Neural crest cell (in vitro differentiated cells): ENCODE data around the gene ZNF594. TPM values are rescaled to one million over a fixed set of nuclear protein-coding genes. Genes with fewer than 3 reads are reported as not detected.

Source experiments
- DNase-seq: peaks from one replicate; pipeline ENCODE4 v3.0.0; 2021; ENCODE audit warnings: low read depth, mixed read lengths, low spot score
- H3K27ac Mint-ChIP-seq: one replicate; pipeline ENCODE4 v1.8.0; 2021; ENCODE audit warnings: mild to moderate bottlenecking, mixed read lengths; ENCODE audit not compliant: unreplicated experiment
- H3K27me3 Mint-ChIP-seq: 2 replicates; pipeline ENCODE4 v1.8.0; 2021; ENCODE audit warnings: low read depth, mild to moderate bottlenecking, mixed read lengths
- H3K36me3 Mint-ChIP-seq: 2 replicates; pipeline ENCODE4 v1.8.0; 2021; ENCODE audit warnings: low read depth, mild to moderate bottlenecking, mixed read lengths
- H3K4me1 Mint-ChIP-seq: 2 replicates; pipeline ENCODE4 v1.8.0; 2021; ENCODE audit warnings: mixed read lengths
- H3K4me3 Mint-ChIP-seq: one replicate; pipeline ENCODE4 v1.8.0; 2021; ENCODE audit warnings: mild to moderate bottlenecking, mixed read lengths
- H3K9me3 Mint-ChIP-seq: 2 replicates; pipeline ENCODE4 v1.8.0; 2021; ENCODE audit warnings: mixed read lengths
- total RNA-seq: library from RNA; stranded (reverse); gene quantifications from 2 replicates; pipeline ENCODE4 v1.2.1, GENCODE V29; 2021
- TF ChIP-seq, protein P1 (sequence below): fragments of 200-600 bp; sonication (generic); conservative IDR thresholded peaks from 2 replicates; pipeline ENCODE4 v1.5.0; 2021; ENCODE audit warnings: antibody characterized with exemption, mild to moderate bottlenecking

Gene ZNF594
- total RNA-seq, 1 donor from 2014 or later, result 21.5 TPM

DNA sequence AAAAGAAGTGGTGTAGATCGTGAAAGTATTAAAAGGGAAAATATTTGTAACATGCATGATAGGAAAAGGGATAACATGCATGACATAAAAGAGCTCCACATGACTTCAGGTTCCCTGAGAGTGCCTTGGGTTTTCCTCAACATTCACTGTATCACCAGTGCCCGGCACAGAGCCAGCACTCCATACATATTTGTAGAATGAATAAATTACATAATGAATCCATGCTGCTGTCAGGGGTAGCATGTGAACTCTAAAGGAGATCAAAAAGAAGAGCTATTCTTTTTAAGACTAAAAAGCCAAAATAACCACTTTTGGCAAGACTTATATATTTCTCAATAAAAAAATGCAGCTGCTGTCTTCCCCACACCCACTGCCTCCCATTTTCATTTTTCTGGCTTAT lies 2.7 kb upstream of the ZNF594 start:
- Mint-ChIP-seq H3K27me3 (no peaks in the 10 kb centered on the region), H3K4me1 (peaks cover 24% of the 10 kb centered on the region), H3K36me3 (peaks cover 28% of the 10 kb centered on the region), H3K27ac (no peak overlapping the region), H3K9me3 (peaks cover 20% of the 10 kb centered on the region), H3K4me3 (no peak overlapping the region)
- TF ChIP-seq, protein P1, sequence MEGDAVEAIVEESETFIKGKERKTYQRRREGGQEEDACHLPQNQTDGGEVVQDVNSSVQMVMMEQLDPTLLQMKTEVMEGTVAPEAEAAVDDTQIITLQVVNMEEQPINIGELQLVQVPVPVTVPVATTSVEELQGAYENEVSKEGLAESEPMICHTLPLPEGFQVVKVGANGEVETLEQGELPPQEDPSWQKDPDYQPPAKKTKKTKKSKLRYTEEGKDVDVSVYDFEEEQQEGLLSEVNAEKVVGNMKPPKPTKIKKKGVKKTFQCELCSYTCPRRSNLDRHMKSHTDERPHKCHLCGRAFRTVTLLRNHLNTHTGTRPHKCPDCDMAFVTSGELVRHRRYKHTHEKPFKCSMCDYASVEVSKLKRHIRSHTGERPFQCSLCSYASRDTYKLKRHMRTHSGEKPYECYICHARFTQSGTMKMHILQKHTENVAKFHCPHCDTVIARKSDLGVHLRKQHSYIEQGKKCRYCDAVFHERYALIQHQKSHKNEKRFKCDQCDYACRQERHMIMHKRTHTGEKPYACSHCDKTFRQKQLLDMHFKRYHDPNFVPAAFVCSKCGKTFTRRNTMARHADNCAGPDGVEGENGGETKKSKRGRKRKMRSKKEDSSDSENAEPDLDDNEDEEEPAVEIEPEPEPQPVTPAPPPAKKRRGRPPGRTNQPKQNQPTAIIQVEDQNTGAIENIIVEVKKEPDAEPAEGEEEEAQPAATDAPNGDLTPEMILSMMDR, result no peak
- no peak for DNase-seq

DNA sequence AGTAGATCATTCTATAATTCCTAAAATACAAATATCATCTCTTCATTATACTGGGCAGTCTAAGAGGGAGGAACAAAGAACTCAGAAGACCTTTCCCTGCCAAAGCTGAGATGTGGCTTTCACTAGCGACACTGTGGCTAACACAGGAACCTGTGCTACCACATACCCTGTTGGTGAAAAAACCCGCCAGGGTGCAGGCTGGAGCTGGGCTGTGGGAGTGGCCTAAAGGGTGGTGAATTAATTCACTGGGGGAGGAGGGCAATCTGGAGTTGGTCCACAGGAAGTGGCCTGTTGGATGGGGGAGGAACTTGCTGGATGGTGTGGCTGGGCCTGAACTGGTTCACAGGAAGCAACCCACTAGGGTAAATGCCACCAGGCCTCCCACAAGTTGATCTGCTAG lies 7.4 kb downstream of the ZNF594 start:
- Mint-ChIP-seq H3K4me3 (no peak overlapping the region), H3K4me1 (no peaks in the 10 kb centered on the region), H3K27ac (no peak overlapping the region), H3K9me3 (peaks cover 45% of the 10 kb centered on the region), H3K27me3 (peaks cover 12% of the 10 kb centered on the region), H3K36me3 (peaks cover 82% of the 10 kb centered on the region)
- no peak for DNase-seq
- TF ChIP-seq, protein P1, result no peak

DNA sequence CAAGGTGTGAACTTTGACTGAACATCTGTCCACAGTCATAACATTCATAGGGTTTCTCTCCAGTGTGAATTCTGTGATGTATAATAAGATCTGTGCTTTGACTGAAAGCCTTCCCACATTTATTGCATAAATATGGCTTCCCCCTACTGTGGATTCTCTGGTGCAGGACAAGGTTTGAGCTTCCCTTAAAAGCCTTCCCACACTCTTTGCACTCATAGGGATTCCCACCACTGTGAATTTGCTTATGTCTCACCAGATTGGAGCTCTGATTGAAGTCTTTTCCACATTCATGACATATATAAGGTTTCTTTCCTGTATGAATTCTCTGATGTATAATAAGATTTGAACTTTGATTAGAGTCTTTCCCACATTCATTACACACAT lies 8.3 kb downstream of the ZNF594 start:
- TF ChIP-seq, protein P1, result no peak
- DNase-seq, result no peak
- H3K4me1 Mint-ChIP-seq, result no peaks in the 10 kb centered on the region
- H3K27ac Mint-ChIP-seq, result no peak overlapping the region
- H3K36me3 Mint-ChIP-seq, result peaks cover 86% of the 10 kb centered on the region
- H3K4me3 Mint-ChIP-seq, result peak overlapping the region; percentile 16
- H3K27me3 Mint-ChIP-seq, result peaks cover 12% of the 10 kb centered on the region
- peaks cover 49% of the 10 kb centered on the region for H3K9me3 Mint-ChIP-seq

DNA sequence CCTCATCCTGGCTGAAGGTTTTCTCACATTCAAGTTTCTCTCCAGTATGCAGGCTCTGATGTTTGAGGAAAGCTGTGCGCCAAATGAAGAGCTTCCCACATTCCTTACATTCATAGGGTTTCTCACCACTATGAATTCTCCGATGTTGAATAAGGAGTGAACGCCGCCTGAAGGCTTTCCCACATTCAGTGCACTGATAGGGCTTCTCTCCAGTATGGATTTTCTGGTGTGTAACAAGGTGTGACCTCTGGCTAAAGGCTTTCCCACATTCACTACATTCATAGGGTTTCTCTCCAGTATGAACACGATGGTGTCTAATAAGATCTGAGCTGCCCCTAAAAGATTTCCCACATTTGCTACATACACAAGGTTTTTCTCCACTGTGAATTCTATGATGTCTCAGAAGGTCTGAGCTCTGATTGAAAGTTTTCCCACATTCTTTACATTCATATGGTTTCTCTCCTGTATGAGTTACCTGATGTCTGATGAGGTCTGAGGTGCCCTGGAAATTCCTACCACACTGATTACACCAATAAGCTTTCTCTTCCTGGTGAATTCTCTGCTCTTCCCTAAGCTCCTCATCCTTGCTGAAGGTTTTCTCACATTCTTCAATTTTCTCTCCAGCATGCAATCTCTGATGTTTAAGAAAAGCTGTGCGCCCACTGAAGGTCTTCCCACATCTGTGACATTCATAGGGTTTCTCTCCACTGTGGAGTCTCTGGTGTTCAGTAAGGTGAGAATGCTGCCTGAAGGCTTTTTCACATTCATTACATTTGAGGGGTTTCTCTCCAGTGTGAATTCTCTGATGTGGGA lies 8.9 kb downstream of the ZNF594 start:
- H3K4me3 Mint-ChIP-seq, result peak overlapping the region; percentile 16
- peaks cover 49% of the 10 kb centered on the region for H3K9me3 Mint-ChIP-seq
- peaks cover 12% of the 10 kb centered on the region for H3K27me3 Mint-ChIP-seq
- H3K36me3 Mint-ChIP-seq, result peaks cover 82% of the 10 kb centered on the region
- DNase-seq, result no peak
- TF ChIP-seq, protein P1, result no peak
- no peaks in the 10 kb centered on the region for H3K4me1 Mint-ChIP-seq
- H3K27ac Mint-ChIP-seq, result no peak overlapping the region

DNA sequence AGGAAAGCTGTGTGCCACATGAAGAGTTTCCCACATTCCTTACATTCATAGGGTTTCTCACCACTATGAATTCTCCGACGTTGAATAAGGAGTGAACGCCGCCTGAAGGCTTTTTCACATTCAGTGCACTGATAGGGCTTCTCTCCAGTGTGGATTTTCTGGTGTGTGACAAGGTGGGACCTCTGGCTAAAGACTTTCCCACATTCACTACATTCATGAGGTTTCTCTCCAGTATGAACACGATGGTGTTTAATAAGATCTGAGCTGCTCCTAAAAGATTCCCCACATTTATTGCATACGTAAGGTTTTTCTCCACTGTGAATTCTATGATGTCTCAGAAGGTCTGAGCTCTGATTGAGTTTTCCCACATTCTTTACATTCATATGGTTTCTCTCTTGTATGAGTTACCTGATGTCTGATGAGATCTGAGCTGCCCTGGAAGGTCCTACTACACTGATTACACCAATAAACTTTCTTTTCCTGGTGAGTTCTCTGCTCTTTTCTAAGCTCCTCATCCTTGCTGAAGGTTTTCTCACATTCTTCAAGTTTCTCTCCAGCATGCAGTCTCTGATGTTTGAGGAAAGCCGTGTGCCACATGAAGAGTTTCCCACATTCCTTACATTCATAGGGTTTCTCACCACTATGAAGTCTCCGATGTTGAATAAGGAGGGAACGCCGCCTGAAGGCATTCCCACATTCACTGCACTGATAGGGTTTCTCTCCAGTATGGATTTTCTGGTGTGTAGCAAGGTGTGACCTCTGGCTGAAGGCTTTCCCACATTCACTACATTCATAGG lies 10.0 kb downstream of the ZNF594 start:
- Mint-ChIP-seq H3K4me3 (peak overlapping the region; percentile 16), H3K36me3 (peaks cover 79% of the 10 kb centered on the region), H3K27ac (no peak overlapping the region), H3K27me3 (peaks cover 12% of the 10 kb centered on the region), H3K4me1 (no peaks in the 10 kb centered on the region), H3K9me3 (peaks cover 42% of the 10 kb centered on the region)
- TF ChIP-seq, protein P1, result no peak
- DNase-seq, result no peak
